Measurements from ENCODE around the gene FGF14.
"Not testable (repeated sequence)": the region's sequence is repeated elsewhere in the genome, so short reads cannot be mapped to it uniquely, and the experiment has no call there.

The FGF14 gene

GRCh38 chr13:102142473-102142826 is 259.4 kb downstream of the FGF14 start:
- ATAC-seq = no peak
- H3K4me3 Mint-ChIP-seq = no peak overlapping the region
- peaks cover 6% of the 10 kb centered on the region for H3K27me3 Mint-ChIP-seq
- no peaks in the 10 kb centered on the region for H3K4me1 Mint-ChIP-seq
- H3K27ac Mint-ChIP-seq = no peak overlapping the region
- no peak for DNase-seq
- no peaks in the 10 kb centered on the region for H3K9me3 Mint-ChIP-seq
- no peaks in the 10 kb centered on the region for H3K36me3 Mint-ChIP-seq (ENCODE audit: low read depth)

GRCh38 chr13:102141625-102142472 is 260.0 kb downstream of the FGF14 start:
- H3K27ac Mint-ChIP-seq = no peak overlapping the region
- DNase-seq = no peak
- peaks cover 6% of the 10 kb centered on the region for H3K27me3 Mint-ChIP-seq
- ATAC-seq = no peak
- no peaks in the 10 kb centered on the region for H3K36me3 Mint-ChIP-seq (ENCODE audit: low read depth)
- H3K9me3 Mint-ChIP-seq = no peaks in the 10 kb centered on the region
- no peak overlapping the region for H3K4me3 Mint-ChIP-seq
- no peaks in the 10 kb centered on the region for H3K4me1 Mint-ChIP-seq

- no peak overlapping the region for H3K4me3 Mint-ChIP-seq
- H3K36me3 Mint-ChIP-seq (ENCODE audit: low read depth) = no peaks in the 10 kb centered on the region
- peaks cover 6% of the 10 kb centered on the region for H3K27me3 Mint-ChIP-seq
- no peaks in the 10 kb centered on the region for H3K9me3 Mint-ChIP-seq
- no peak overlapping the region for H3K27ac Mint-ChIP-seq
- ATAC-seq (no peak), DNase-seq (no peak)
- no peaks in the 10 kb centered on the region for H3K4me1 Mint-ChIP-seq
These were observed 262.2 kb downstream of the FGF14 start for GRCh38 chr13:102139626-102140025.

GRCh38 chr13:102138635-102139190 is 263.1 kb downstream of the FGF14 start:
- Mint-ChIP-seq H3K27me3 (peaks cover 6% of the 10 kb centered on the region), H3K4me3 (no peak overlapping the region), H3K4me1 (no peaks in the 10 kb centered on the region), H3K27ac (no peak overlapping the region), H3K9me3 (no peaks in the 10 kb centered on the region), H3K36me3 (ENCODE audit: low read depth) (no peaks in the 10 kb centered on the region)
- no peak for DNase-seq
- ATAC-seq = no peak

- H3K9me3 Mint-ChIP-seq; H3K27me3 Mint-ChIP-seq; H3K27ac Mint-ChIP-seq; H3K36me3 Mint-ChIP-seq (ENCODE audit: low read depth); H3K4me3 Mint-ChIP-seq; ATAC-seq; H3K4me1 Mint-ChIP-seq; DNase-seq: not testable (repeated sequence)
These were observed 263.9 kb downstream of the FGF14 start for GRCh38 chr13:102137904-102138303.

- no peak overlapping the region for H3K27ac Mint-ChIP-seq
- H3K27me3 Mint-ChIP-seq = peaks cover 3% of the 10 kb centered on the region
- H3K4me1 Mint-ChIP-seq = no peaks in the 10 kb centered on the region
- no peak for ATAC-seq
- no peak for DNase-seq
- H3K4me3 Mint-ChIP-seq = no peak overlapping the region
- H3K36me3 Mint-ChIP-seq (ENCODE audit: low read depth) = no peaks in the 10 kb centered on the region
- H3K9me3 Mint-ChIP-seq = no peaks in the 10 kb centered on the region
These were observed 265.0 kb downstream of the FGF14 start for GRCh38 chr13:102136735-102137296.

- Mint-ChIP-seq H3K36me3 (ENCODE audit: low read depth) (no peaks in the 10 kb centered on the region), H3K9me3 (no peaks in the 10 kb centered on the region)
- no peak for ATAC-seq
These were observed 269.0 kb downstream of the FGF14 start for GRCh38 chr13:102132777-102133295.

GRCh38 chr13:102131246-102131645 is 270.6 kb downstream of the FGF14 start:
- Mint-ChIP-seq H3K4me3 (no peak overlapping the region), H3K4me1 (no peaks in the 10 kb centered on the region), H3K27me3 (peaks cover 1% of the 10 kb centered on the region), H3K9me3 (no peaks in the 10 kb centered on the region), H3K36me3 (ENCODE audit: low read depth) (no peaks in the 10 kb centered on the region), H3K27ac (no peak overlapping the region)
- DNase-seq = no peak
- no peak for ATAC-seq

More at GRCh38 chr13:102132777-102133295, 269.0 kb downstream of the FGF14 start:
- Mint-ChIP-seq H3K27ac (no peak overlapping the region), H3K4me3 (no peak overlapping the region), H3K4me1 (no peaks in the 10 kb centered on the region), H3K27me3 (peaks cover 1% of the 10 kb centered on the region)
- no peak for DNase-seq

GRCh38 chr13:102128216-102128810 is 273.5 kb downstream of the FGF14 start:
- DNase-seq (no peak), ATAC-seq (no peak)
- Mint-ChIP-seq H3K27me3 (peaks cover 1% of the 10 kb centered on the region), H3K36me3 (ENCODE audit: low read depth) (no peaks in the 10 kb centered on the region), H3K9me3 (no peaks in the 10 kb centered on the region), H3K4me1 (no peaks in the 10 kb centered on the region), H3K27ac (no peak overlapping the region), H3K4me3 (no peak overlapping the region)

GRCh38 chr13:102127153-102127552 is 274.7 kb downstream of the FGF14 start:
- Mint-ChIP-seq H3K4me3 (no peak overlapping the region), H3K27ac (no peak overlapping the region), H3K9me3 (no peaks in the 10 kb centered on the region), H3K27me3 (peaks cover 1% of the 10 kb centered on the region), H3K4me1 (no peaks in the 10 kb centered on the region), H3K36me3 (ENCODE audit: low read depth) (no peaks in the 10 kb centered on the region)
- ATAC-seq = no peak
- DNase-seq = no peak

- no peaks in the 10 kb centered on the region for H3K36me3 Mint-ChIP-seq (ENCODE audit: low read depth)
- DNase-seq (no peak), ATAC-seq (no peak)
- no peaks in the 10 kb centered on the region for H3K4me1 Mint-ChIP-seq
- H3K9me3 Mint-ChIP-seq = no peaks in the 10 kb centered on the region
- H3K4me3 Mint-ChIP-seq = no peak overlapping the region
- no peaks in the 10 kb centered on the region for H3K27me3 Mint-ChIP-seq
- H3K27ac Mint-ChIP-seq = no peak overlapping the region
These were observed 279.7 kb downstream of the FGF14 start for GRCh38 chr13:102122147-102122546.

- no peak overlapping the region for H3K4me3 Mint-ChIP-seq
- H3K27ac Mint-ChIP-seq = no peak overlapping the region
- no peaks in the 10 kb centered on the region for H3K27me3 Mint-ChIP-seq
- ATAC-seq (no peak), DNase-seq (no peak)
- H3K9me3 Mint-ChIP-seq = no peaks in the 10 kb centered on the region
- H3K4me1 Mint-ChIP-seq = no peaks in the 10 kb centered on the region
- no peaks in the 10 kb centered on the region for H3K36me3 Mint-ChIP-seq (ENCODE audit: low read depth)
These were observed 284.5 kb downstream of the FGF14 start for GRCh38 chr13:102117175-102117831.

- DNase-seq (no peak), ATAC-seq (no peak)
- no peaks in the 10 kb centered on the region for H3K27me3 Mint-ChIP-seq
- H3K36me3 Mint-ChIP-seq (ENCODE audit: low read depth) = no peaks in the 10 kb centered on the region
- H3K4me1 Mint-ChIP-seq = no peaks in the 10 kb centered on the region
- H3K4me3 Mint-ChIP-seq = no peak overlapping the region
- H3K27ac Mint-ChIP-seq = no peak overlapping the region
- no peaks in the 10 kb centered on the region for H3K9me3 Mint-ChIP-seq
These were observed 298.4 kb downstream of the FGF14 start for GRCh38 chr13:102103469-102103868.

- Mint-ChIP-seq H3K36me3 (ENCODE audit: low read depth) (no peaks in the 10 kb centered on the region), H3K27ac (no peak overlapping the region), H3K4me3 (no peak overlapping the region), H3K4me1 (no peaks in the 10 kb centered on the region), H3K27me3 (no peaks in the 10 kb centered on the region), H3K9me3 (no peaks in the 10 kb centered on the region)
- ATAC-seq (no peak), DNase-seq (no peak)
These were observed 301.6 kb downstream of the FGF14 start for GRCh38 chr13:102100234-102100633.

Data from activated naive CD8-positive, alpha-beta T cell treated with anti-CD3 and anti-CD28 coated beads, Interleukin-2, amount 50 U/mL, for 24 hours (primary cell).